ENCODE measurements around the gene MR1. TPM values are rescaled to one million over a fixed set of nuclear protein-coding genes. Genes with fewer than 3 reads are reported as not detected.

The MR1 gene
- polyA plus RNA-seq, 1 of the 3 experiments (the other 2 are of a cell fraction): 7.0 TPM

DNA sequence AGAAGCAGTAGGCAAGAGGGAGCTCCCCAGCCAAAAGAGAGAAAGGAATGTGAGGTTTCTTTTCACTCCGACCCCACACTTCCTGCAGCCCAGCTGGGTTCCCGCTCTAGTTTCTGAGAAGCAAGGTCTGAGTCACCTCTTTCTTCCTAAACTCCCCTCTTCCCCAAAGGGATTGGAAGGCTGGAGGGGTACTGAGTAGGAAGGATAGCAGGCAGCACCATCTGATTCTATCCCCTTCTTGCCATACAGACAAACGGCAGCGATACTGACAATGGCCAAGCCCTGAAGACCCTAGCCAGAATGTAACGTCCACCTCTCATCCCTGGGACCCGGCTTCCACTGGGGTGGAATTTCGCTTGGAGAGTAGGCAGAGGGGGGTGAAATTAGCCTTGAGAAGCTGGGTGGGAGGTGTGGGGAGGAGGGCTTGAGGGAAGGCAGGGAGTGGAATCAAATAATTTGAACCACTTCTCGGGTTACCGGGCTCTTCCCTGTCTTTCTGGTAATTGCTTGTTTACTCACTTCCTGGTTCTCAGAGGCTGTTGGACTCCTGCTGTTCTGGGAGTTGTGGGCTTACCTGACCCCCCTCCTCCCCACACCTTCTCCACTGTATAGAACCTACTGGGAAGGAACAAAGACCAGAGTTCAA, 67.9 kb downstream of the MR1 start (continued):
- no peak for TF ChIP-seq RAD21 (IDR thresholded peaks at IDR 0.05; ENCODE audit: low read length)
- TF ChIP-seq GABPA (IDR thresholded peaks at IDR 0.05; ENCODE audit: low read depth): no peak
- TF ChIP-seq, protein P1, sequence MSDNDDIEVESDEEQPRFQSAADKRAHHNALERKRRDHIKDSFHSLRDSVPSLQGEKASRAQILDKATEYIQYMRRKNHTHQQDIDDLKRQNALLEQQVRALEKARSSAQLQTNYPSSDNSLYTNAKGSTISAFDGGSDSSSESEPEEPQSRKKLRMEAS (IDR thresholded peaks at IDR 0.05; ENCODE audit: low read depth): 0 out of 2 replicates have a peak, but pooled peaks have one; percentile 26
- TF ChIP-seq, protein P2, sequence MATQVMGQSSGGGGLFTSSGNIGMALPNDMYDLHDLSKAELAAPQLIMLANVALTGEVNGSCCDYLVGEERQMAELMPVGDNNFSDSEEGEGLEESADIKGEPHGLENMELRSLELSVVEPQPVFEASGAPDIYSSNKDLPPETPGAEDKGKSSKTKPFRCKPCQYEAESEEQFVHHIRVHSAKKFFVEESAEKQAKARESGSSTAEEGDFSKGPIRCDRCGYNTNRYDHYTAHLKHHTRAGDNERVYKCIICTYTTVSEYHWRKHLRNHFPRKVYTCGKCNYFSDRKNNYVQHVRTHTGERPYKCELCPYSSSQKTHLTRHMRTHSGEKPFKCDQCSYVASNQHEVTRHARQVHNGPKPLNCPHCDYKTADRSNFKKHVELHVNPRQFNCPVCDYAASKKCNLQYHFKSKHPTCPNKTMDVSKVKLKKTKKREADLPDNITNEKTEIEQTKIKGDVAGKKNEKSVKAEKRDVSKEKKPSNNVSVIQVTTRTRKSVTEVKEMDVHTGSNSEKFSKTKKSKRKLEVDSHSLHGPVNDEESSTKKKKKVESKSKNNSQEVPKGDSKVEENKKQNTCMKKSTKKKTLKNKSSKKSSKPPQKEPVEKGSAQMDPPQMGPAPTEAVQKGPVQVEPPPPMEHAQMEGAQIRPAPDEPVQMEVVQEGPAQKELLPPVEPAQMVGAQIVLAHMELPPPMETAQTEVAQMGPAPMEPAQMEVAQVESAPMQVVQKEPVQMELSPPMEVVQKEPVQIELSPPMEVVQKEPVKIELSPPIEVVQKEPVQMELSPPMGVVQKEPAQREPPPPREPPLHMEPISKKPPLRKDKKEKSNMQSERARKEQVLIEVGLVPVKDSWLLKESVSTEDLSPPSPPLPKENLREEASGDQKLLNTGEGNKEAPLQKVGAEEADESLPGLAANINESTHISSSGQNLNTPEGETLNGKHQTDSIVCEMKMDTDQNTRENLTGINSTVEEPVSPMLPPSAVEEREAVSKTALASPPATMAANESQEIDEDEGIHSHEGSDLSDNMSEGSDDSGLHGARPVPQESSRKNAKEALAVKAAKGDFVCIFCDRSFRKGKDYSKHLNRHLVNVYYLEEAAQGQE (IDR thresholded peaks at IDR 0.05; ENCODE audit: low read depth, low read length): no peak
- no peak for TF ChIP-seq FOXM1 (IDR thresholded peaks at IDR 0.05; ENCODE audit: low read depth)
- TF ChIP-seq ELF1 (IDR thresholded peaks at IDR 0.05): peak; percentile 45; the same call in 1 of the 2 replicates
- no peak for TF ChIP-seq RFX5 (IDR thresholded peaks at IDR 0.05; ENCODE audit: low read length)

DNA sequence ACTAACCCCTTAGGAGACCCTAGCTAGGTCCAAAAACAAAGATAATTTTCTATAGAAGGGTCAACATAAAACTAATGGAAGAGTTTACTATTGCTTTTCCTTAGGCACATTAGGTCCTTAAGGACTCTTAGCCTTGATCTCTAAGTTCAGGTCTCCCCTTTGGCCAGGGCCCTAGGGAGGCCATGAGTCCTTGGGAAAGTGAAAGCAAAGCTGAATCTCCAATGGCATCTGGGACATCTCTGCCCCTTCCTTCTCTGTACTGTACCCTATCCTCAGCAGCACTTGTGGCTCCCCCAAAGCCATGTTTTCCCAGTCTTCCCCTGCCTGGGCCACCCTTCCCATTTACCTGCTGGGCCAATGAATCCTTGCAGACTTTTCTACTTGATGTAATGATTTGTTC, 69.1 kb downstream of the MR1 start:
- Histone ChIP-seq H3K36me3 (replicated peaks in 1 of 2; ENCODE audit: control insufficient read depth in 1 of 2, insufficient read depth in 2 of 2, low read length in 1 of 2) (no peaks in the 10 kb centered on the region), H3F3A (replicated peaks; ENCODE audit: insufficient read depth) (peaks cover 60% of the 10 kb centered on the region), H3K9ac (no peak overlapping the region), H3K27me3 (ENCODE audit: insufficient read depth) (no peaks in the 10 kb centered on the region), H4K20me1 (ENCODE audit: insufficient read depth) (no peaks in the 10 kb centered on the region), H3K27ac (ENCODE audit: low read depth in 2 of 2, low read length in 1 of 2) (peak overlapping the region; percentile 98 to 99), H3K9me3 (no peaks in the 10 kb centered on the region), H3K9me2 (no peaks in the 10 kb centered on the region), H3K79me2 (ENCODE audit: insufficient read depth) (peaks cover 30% of the 10 kb centered on the region), H3K4me1 (ENCODE audit: control insufficient read depth in 1 of 2, insufficient read depth in 2 of 2, low read depth in 1 of 2, low read length in 1 of 2) (peaks cover 67 to 68% of the 10 kb centered on the region in 2 experiments), H3K4me3 (ENCODE audit: low read depth in 2 of 2, low read length in 1 of 2) (no peak overlapping the region), H3K4me2 (peak overlapping the region; percentile 99), H2AFZ (ENCODE audit: low read depth) (no peak overlapping the region)
- no peak for DNase-seq
- TF ChIP-seq SMC3 (IDR thresholded peaks at IDR 0.05; ENCODE audit: low read depth, low read length): no peak
- TF ChIP-seq POLR2AphosphoS5 (IDR thresholded peaks at IDR 0.05; ENCODE audit: low read depth, low read length): 0 out of 2 replicates have a peak, but pooled peaks have one; percentile 3
- ChIA-PET CTCF (interaction anchor here (0.7 to 18.5 kb wide), 4 partner anchors 11 to 1525 kb away, joined by 3 to 143 read pairs (median 13); no protein-coding TSS in a partner anchor), POLR2A (no interaction called here)

DNA sequence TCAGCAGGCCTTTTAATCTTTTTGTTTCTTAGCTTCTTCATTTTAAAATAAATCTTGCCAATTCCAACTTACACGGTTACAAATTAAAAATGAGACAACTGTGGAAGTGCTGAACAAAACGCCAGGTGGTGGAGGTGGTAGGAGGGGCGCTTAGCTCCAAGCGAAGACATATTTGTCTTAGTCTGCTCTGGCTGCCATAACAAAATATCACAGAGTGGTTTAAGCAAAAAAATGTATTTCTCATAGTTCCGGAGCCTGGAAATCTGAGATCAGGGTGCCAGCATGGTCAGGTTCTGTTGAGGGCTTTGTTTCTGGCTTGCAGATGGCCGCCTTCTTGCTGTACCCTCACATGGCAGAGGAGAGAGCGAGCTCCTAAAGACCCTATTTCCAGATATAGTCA, 69.6 kb downstream of the MR1 start:
- H3F3A ChIP-seq (replicated peaks; ENCODE audit: insufficient read depth): peaks cover 54% of the 10 kb centered on the region
- WGBS (ENCODE audit: low lambda C conversion rate): 86% methylated on average over 7 of the region's 7 CpGs
- peak overlapping the region; percentile 98 to 99 for H3K27ac ChIP-seq (ENCODE audit: low read depth in 2 of 2, low read length in 1 of 2)
- TF ChIP-seq SIN3A (IDR thresholded peaks at IDR 0.05; ENCODE audit: borderline replicate concordance, low read depth, low read length) (no peak), NFIC (IDR thresholded peaks at IDR 0.05; ENCODE audit: borderline replicate concordance) (0 out of 2 replicates have a peak, but pooled peaks have one; percentile 4)
- TF ChIP-seq, protein P1 (IDR thresholded peaks at IDR 0.05; ENCODE audit: low read depth): peak; percentile 72; the same call in 1 of the 2 replicates
- TF ChIP-seq, protein P3, sequence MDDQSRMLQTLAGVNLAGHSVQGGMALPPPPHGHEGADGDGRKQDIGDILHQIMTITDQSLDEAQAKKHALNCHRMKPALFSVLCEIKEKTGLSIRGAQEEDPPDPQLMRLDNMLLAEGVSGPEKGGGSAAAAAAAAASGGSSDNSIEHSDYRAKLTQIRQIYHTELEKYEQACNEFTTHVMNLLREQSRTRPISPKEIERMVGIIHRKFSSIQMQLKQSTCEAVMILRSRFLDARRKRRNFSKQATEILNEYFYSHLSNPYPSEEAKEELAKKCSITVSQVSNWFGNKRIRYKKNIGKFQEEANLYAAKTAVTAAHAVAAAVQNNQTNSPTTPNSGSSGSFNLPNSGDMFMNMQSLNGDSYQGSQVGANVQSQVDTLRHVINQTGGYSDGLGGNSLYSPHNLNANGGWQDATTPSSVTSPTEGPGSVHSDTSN (IDR thresholded peaks at IDR 0.05): no peak
- peaks cover 27% of the 10 kb centered on the region for H3K79me2 ChIP-seq (ENCODE audit: insufficient read depth)
- CTCF ChIA-PET: interaction anchor here (0.8 to 18.5 kb wide), 4 partner anchors 12 to 240 kb away, joined by 3 to 143 read pairs (median 16); no protein-coding TSS in a partner anchor
- POLR2A ChIA-PET: interaction anchor here (1.9 kb wide), 1 partner anchor 13 kb away, joined by 11 read pairs; no protein-coding TSS in a partner anchor
- no peaks in the 10 kb centered on the region for H3K27me3 ChIP-seq (ENCODE audit: insufficient read depth)
- H3K9me2 ChIP-seq: no peaks in the 10 kb centered on the region
- H3K9ac ChIP-seq: no peak overlapping the region
- peak overlapping the region in 1 of 2 experiments; percentile 80; a peak in 2 of 4 replicates for H3K4me3 ChIP-seq (ENCODE audit: low read depth in 2 of 2, low read length in 1 of 2)
- no peak overlapping the region for H2AFZ ChIP-seq (ENCODE audit: low read depth)
- no peaks in the 10 kb centered on the region for H3K9me3 ChIP-seq
- DNase-seq: no peak
- H3K4me2 ChIP-seq: peak overlapping the region; percentile 99
- H3K36me3 ChIP-seq (replicated peaks in 1 of 2; ENCODE audit: control insufficient read depth in 1 of 2, insufficient read depth in 2 of 2, low read length in 1 of 2): no peaks in the 10 kb centered on the region
- peaks cover 62 to 63% of the 10 kb centered on the region in 2 experiments for H3K4me1 ChIP-seq (ENCODE audit: control insufficient read depth in 1 of 2, insufficient read depth in 2 of 2, low read depth in 1 of 2, low read length in 1 of 2)
- H4K20me1 ChIP-seq (ENCODE audit: insufficient read depth): no peaks in the 10 kb centered on the region

Measured in SK-N-SH (cell line).